ENCODE data around the gene SPATS2.

- TF ChIP-seq SP1 (IDR thresholded peaks at IDR 0.05) (no peak), CTBP1 (IDR thresholded peaks at IDR 0.05; ENCODE audit: borderline replicate concordance) (no peak), SUZ12 (IDR thresholded peaks at IDR 0.05) (no peak), ARNT (IDR thresholded peaks at IDR 0.05) (no peak), BHLHE40 (IDR thresholded peaks at IDR 0.05; ENCODE audit: borderline replicate concordance) (no peak), L3MBTL2 (conservative IDR thresholded peaks at IDR 0.05) (no peak), ZNF384 (IDR thresholded peaks at IDR 0.05) (no peak), FOXM1 (IDR thresholded peaks at IDR 0.05; ENCODE audit: borderline replicate concordance) (no peak), NFRKB (IDR thresholded peaks at IDR 0.05) (no peak), ELF4 (IDR thresholded peaks at IDR 0.05) (no peak), TARDBP (IDR thresholded peaks at IDR 0.05) (no peak), FOXK2 (IDR thresholded peaks at IDR 0.05) (no peak), FOXA1 (IDR thresholded peaks at IDR 0.05) (no peak), LEF1 (IDR thresholded peaks at IDR 0.05; ENCODE audit: borderline replicate concordance) (no peak)
Observed at GRCh38 chr12:49501895-49502294, 134.6 kb downstream of the SPATS2 start.

Measured in HEK293T (cell line).